ENCODE data around the gene DCP1B.

DNA sequence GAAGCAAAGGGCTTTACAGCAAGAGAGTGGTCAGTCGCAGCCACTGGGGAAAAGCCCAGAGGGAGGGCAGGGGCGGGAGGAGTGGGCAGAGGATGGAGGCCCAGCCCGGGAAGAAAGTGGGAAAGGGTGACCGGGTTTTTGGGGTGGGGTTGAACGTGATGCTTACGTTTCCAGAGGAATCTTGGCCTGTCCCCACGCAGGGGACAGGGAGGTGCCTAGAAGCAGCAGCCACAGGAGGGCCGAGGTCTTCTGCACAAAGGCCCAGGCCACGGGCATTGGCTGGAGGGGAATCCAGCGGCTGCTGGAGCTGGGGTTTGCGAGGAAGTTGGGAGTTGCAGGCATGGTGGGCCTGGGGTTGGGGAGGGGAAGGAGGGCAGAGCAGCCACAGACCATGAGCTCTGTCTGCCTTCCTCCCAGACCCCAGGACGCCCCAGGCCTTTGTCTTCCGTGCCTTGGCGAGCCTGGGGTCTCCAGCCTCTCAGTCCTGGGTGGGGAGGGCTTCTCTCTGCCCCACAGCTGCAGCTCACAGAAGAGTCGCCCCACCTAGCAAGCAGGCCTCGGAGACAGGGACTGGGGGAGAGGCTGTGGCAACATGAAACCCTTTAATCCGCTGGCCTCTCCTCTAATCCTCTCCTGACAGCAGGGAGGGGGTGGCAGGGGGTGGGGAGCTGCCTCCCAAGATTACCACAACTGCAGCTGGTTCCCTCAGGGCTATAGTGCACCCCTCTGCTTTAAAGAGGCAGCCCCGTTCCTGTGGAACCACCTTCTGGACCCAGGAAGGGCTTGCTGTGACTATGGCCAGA is 86.0 kb downstream of the DCP1B start, which contains the start of gene CACNA2D4:
- TF ChIP-seq EZH2 (IDR thresholded peaks at IDR 0.05; ENCODE audit: insufficient read depth, poor library complexity, severe bottlenecking) (no peak), EZH2phosphoT487 (IDR thresholded peaks at IDR 0.05; ENCODE audit: insufficient read depth, low read depth) (no peak)
